Mesothelial cell of epicardium (in vitro differentiated cells): Measurements from ENCODE around the gene CPNE8. TPM values are rescaled to one million over a fixed set of nuclear protein-coding genes. Genes with fewer than 3 reads are reported as not detected.

Source experiments
- DNase-seq, 2 experiments: peaks; one replicate each; pipeline ENCODE4 v3.0.0; 2021; ENCODE audit warnings: low spot score in 2 of 2; ENCODE audit not compliant: unreplicated experiment in 2 of 2
- H3K27ac Mint-ChIP-seq: 2 replicates; pipeline ENCODE4 v1.8.0; 2021; ENCODE audit warnings: mixed read lengths
- H3K27me3 Mint-ChIP-seq: 2 replicates; pipeline ENCODE4 v1.8.0; 2021; ENCODE audit warnings: low read depth, mixed read lengths
- H3K36me3 Mint-ChIP-seq: 2 replicates; pipeline ENCODE4 v1.8.0; 2021; ENCODE audit warnings: mixed read lengths
- H3K4me1 Mint-ChIP-seq: 2 replicates; pipeline ENCODE4 v1.8.0; 2021; ENCODE audit warnings: mixed read lengths
- H3K4me3 Mint-ChIP-seq: 2 replicates; pipeline ENCODE4 v1.8.0; 2021; ENCODE audit warnings: mild to moderate bottlenecking, moderate library complexity, mixed read lengths
- H3K9me3 Mint-ChIP-seq: 2 replicates; pipeline ENCODE4 v1.8.0; 2021; ENCODE audit warnings: mixed read lengths
- total RNA-seq: library from RNA; stranded (reverse); gene quantifications from 3 replicates; pipeline ENCODE4 v1.2.1, GENCODE V29; 2021
- TF ChIP-seq, protein P1 (sequence below): fragments of 200-600 bp; sonication (generic); IDR thresholded peaks from one replicate; pipeline ENCODE4 v1.5.0; 2021; ENCODE audit warnings: antibody characterized with exemption; ENCODE audit not compliant: unreplicated experiment

The CPNE8 gene
- total RNA-seq, 1 donor from 2014 or later = 8.8 TPM

DNA sequence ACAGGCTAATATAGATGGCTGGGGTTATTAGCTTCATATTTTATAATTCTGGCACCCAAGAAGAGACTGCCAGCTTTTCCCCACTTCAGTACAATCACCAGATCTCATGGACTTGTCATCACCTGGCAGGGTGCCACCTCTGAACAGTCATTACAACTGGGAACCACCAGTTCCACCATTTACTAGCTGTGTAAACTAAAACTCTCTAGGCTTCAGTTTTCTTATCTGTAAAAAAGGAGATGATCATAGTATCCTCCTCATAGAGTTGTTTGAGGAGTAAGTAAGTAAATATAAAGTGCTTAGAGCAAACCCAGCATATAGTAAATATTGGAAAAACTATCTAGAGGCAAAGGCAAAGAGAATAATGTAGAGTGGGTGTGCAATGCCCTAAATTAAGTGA is 19.3 kb downstream of the CPNE8 start:
- Mint-ChIP-seq H3K27ac (no peak overlapping the region), H3K36me3 (no peaks in the 10 kb centered on the region), H3K9me3 (peaks cover 12% of the 10 kb centered on the region), H3K4me1 (peaks cover 11% of the 10 kb centered on the region), H3K4me3 (no peak overlapping the region), H3K27me3 (no peaks in the 10 kb centered on the region)
- TF ChIP-seq, protein P1, sequence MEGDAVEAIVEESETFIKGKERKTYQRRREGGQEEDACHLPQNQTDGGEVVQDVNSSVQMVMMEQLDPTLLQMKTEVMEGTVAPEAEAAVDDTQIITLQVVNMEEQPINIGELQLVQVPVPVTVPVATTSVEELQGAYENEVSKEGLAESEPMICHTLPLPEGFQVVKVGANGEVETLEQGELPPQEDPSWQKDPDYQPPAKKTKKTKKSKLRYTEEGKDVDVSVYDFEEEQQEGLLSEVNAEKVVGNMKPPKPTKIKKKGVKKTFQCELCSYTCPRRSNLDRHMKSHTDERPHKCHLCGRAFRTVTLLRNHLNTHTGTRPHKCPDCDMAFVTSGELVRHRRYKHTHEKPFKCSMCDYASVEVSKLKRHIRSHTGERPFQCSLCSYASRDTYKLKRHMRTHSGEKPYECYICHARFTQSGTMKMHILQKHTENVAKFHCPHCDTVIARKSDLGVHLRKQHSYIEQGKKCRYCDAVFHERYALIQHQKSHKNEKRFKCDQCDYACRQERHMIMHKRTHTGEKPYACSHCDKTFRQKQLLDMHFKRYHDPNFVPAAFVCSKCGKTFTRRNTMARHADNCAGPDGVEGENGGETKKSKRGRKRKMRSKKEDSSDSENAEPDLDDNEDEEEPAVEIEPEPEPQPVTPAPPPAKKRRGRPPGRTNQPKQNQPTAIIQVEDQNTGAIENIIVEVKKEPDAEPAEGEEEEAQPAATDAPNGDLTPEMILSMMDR = no peak
- no peak for DNase-seq

DNA sequence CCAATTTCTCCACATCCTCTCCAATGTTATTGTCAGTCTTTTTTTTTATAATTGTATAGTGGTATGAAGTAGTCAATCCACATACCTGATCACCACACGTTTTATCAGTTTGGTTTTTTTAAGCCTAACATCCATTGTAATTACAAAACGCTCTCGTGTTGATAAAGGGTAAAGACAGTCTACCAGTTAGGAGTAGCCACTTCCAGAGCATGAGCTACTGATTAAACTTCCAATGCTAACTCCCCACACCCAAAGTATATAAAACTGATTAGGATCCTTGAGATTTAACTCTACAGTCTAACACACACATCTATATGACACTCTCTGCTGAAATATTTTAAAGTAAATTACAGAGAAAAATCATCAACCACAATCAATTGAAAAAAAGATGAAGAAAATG is 20.7 kb downstream of the CPNE8 start:
- Mint-ChIP-seq H3K27me3 (no peaks in the 10 kb centered on the region), H3K9me3 (peaks cover 12% of the 10 kb centered on the region), H3K27ac (no peak overlapping the region), H3K36me3 (no peaks in the 10 kb centered on the region), H3K4me1 (peaks cover 11% of the 10 kb centered on the region), H3K4me3 (no peak overlapping the region)
- TF ChIP-seq, protein P1 = no peak
- DNase-seq = no peak

DNA sequence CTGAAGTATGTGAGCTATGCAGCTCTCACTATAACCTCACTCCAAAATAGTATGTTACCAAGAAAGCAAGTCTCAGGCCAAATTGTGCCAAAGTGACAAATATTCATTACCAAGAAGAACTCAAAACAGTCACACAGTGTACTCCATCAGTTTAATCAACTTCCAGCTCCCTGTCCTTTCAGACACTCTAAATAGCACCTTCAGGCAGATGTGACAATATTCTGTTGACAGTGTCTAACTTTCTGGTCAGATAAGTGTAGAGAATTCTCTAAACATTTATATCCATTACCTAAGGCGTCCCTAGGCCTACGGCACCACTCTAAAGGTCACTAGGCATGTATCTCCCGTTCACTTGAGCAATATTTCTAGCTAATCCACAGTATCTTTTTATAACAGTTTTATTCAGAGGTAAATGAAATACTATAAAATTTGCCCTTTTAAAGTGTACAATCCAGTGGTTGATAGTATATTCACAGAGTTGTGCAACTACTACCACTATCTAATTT is 21.7 kb downstream of the CPNE8 start:
- H3K36me3 Mint-ChIP-seq = no peaks in the 10 kb centered on the region

DNA sequence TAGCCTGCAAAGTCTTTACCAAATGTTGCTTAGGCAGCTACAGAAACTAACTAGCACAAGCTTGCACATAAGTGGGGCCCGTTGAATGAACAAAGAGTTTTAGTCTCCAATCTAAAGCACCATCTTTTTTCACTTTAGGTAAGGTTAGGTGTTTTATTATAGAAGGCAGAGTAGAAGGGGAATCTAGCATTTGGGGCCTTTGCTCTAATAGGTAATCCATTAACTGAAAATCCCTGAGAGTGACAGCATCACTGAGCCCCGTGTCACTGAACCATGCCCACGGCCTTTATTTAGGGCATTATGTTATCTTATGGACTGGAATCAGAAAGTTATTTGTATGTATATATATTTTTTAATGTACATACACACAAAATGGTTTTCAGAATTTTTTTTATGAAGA is 25.1 kb downstream of the CPNE8 start:
- no peak for DNase-seq
- Mint-ChIP-seq H3K4me1 (peaks cover 10% of the 10 kb centered on the region), H3K36me3 (no peaks in the 10 kb centered on the region), H3K27ac (no peak overlapping the region), H3K9me3 (peaks cover 12% of the 10 kb centered on the region), H3K27me3 (no peaks in the 10 kb centered on the region), H3K4me3 (no peak overlapping the region)
- TF ChIP-seq, protein P1 = no peak

More for the DNA sequence above, 21.7 kb downstream of the CPNE8 start:
- DNase-seq = no peak
- Mint-ChIP-seq H3K27ac (peak overlapping the region; percentile 24), H3K27me3 (no peaks in the 10 kb centered on the region), H3K4me1 (peaks cover 11% of the 10 kb centered on the region), H3K9me3 (peaks cover 12% of the 10 kb centered on the region), H3K4me3 (no peak overlapping the region)
- TF ChIP-seq, protein P1 = no peak

DNA sequence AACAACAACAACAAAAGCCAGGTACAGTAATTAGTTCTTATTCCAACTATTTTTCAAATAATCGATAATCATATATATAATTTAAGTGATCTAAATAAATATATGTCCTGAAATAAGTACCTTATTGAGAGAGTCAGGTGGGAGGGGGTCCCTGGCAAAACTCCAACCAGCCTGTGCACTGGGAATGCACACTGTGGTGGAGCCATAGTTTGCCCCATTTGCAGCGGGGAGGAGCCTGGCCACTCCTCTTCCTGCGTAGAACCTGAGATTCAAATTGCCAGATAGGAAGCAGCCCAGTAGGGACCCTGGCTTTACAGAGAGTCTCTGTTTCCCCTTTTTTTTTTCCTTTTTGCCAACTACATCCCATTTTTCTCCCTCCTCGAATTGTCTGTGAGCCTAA is 26.4 kb downstream of the CPNE8 start:
- peaks cover 12% of the 10 kb centered on the region for H3K9me3 Mint-ChIP-seq
- H3K36me3 Mint-ChIP-seq = no peaks in the 10 kb centered on the region
- no peak overlapping the region for H3K4me3 Mint-ChIP-seq
- no peak for DNase-seq
- TF ChIP-seq, protein P1 = no peak
- H3K27ac Mint-ChIP-seq = no peak overlapping the region
- H3K27me3 Mint-ChIP-seq = no peaks in the 10 kb centered on the region
- H3K4me1 Mint-ChIP-seq = peaks cover 8% of the 10 kb centered on the region

DNA sequence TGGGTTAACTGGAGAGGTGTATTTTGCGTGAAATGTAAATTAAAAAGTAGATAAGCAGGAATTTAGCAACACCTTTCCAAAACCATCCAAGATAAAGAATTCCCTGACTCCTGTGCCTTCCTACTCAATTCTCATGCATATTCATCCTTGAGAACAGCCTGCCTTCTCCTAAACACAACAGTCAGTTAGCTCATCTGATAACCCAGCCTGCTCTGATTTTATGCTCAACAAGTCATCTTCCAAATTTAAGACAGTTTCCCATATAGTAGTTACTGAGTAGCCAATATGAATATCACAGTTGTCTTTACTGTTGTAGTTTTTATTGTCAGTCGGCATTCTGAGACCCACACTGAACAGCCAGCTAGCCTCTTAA is 27.1 kb downstream of the CPNE8 start:
- H3K36me3 Mint-ChIP-seq = no peaks in the 10 kb centered on the region
- H3K4me3 Mint-ChIP-seq = no peak overlapping the region
- TF ChIP-seq, protein P1 = no peak
- no peak overlapping the region for H3K27ac Mint-ChIP-seq
- no peak for DNase-seq
- H3K9me3 Mint-ChIP-seq = peaks cover 12% of the 10 kb centered on the region
- H3K4me1 Mint-ChIP-seq = peaks cover 4% of the 10 kb centered on the region
- H3K27me3 Mint-ChIP-seq = no peaks in the 10 kb centered on the region
